K562 (cell line): Measurements from ENCODE around the gene GSTM1. TPM values are rescaled to one million over a fixed set of nuclear protein-coding genes. Genes with fewer than 3 reads are reported as not detected.
A peak's percentile ranks its signal among the peaks of the same experiment; 100 is the strongest.

Experiments
- CEBPB ChIP-seq: fragments of 450-650 bp; IDR thresholded peaks from 2 replicates; pipeline ENCODE4 v1.6.1; 2016; ENCODE audit warnings: missing genetic modification characterization, missing compliant biosample characterization
- EWSR1 ChIP-seq: fragments of 450-650 bp; IDR thresholded peaks from 2 replicates; pipeline ENCODE4 v1.6.1; 2018; ENCODE audit warnings: borderline replicate concordance, mild to moderate bottlenecking, low read depth, moderate library complexity; ENCODE audit not compliant: partially characterized antibody
- FOSL1 ChIP-seq: fragments of 200-800 bp; sonication (Bioruptor generic); conservative IDR thresholded peaks from 2 replicates; pipeline ENCODE4 v1.6.1; 2016; ENCODE audit warnings: missing genetic modification characterization, missing compliant biosample characterization
- FOXA3 ChIP-seq, 2 experiments: fragments of 450-650 bp in 1 of 2; sonication (generic) in 1 of 2; formaldehyde crosslinking; IDR thresholded peaks in 1 of 2; conservative IDR thresholded peaks in 1 of 2; 2 replicates each; pipeline versions ENCODE4 v1.4.0 to v1.8.0; 2020 to 2022; ENCODE audit warnings: mild to moderate bottlenecking in 2 of 2, missing genetic modification reagents in 1 of 2
- JUND ChIP-seq, 2 experiments: IDR thresholded peaks; 2 replicates in 1 of 2; 3 replicates in 1 of 2; pipeline ENCODE4 v1.6.1; 2011; ENCODE audit warnings: borderline replicate concordance in 2 of 2, low read depth in 2 of 2, low read length in 2 of 2, improper control_type of control experiment in 1 of 2, missing biosample characterization in 1 of 2, missing genetic modification characterization in 1 of 2, missing genetic modification reagents in 1 of 2
- LEF1 ChIP-seq: fragments of 450-650 bp; IDR thresholded peaks from 2 replicates; pipeline ENCODE4 v1.6.1; 2016; ENCODE audit warnings: mild to moderate bottlenecking
- MYNN ChIP-seq, 2 experiments: sonication (generic); formaldehyde crosslinking in 1 of 2; IDR thresholded peaks; 2 replicates each; pipeline versions ENCODE4 v1.5.0 to v1.6.1; 2016 to 2020; ENCODE audit warnings: antibody characterized with exemption in 1 of 2, missing genetic modification reagents in 1 of 2
- PHB ChIP-seq: fragments of 250-450 bp; sonication (Bioruptor Pico); IDR thresholded peaks from 2 replicates; pipeline ENCODE4 v1.5.0; 2021
- PHTF2 ChIP-seq: fragments of 250-450 bp; sonication (Bioruptor Pico); IDR thresholded peaks from 2 replicates; pipeline ENCODE4 v1.5.0; 2021; ENCODE audit warnings: mild to moderate bottlenecking
- RBM22 ChIP-seq: fragments of 200-400 bp; formaldehyde crosslinking; IDR thresholded peaks from 2 replicates; pipeline ENCODE4 v1.6.1; 2018; ENCODE audit warnings: low read length, low read depth; ENCODE audit not compliant: poor library complexity, severe bottlenecking
- SPI1 ChIP-seq: IDR thresholded peaks from 2 replicates; pipeline ENCODE4 v1.6.1; 2011; ENCODE audit warnings: low read depth, low read length, control low read depth, borderline replicate concordance
- ZNF561 ChIP-seq: fragments of 450-650 bp; formaldehyde crosslinking; conservative IDR thresholded peaks from 2 replicates; pipeline ENCODE4 v1.4.0; 2020; ENCODE audit warnings: mild to moderate bottlenecking, moderate library complexity
- ZNF766 ChIP-seq: fragments of 200-800 bp; sonication (Bioruptor generic); conservative IDR thresholded peaks from 2 replicates; pipeline ENCODE4 v1.6.1; 2016; ENCODE audit warnings: missing genetic modification characterization, missing compliant biosample characterization
- polyA plus RNA-seq, 8 experiments: library from polyadenylated mRNA; depleted of rRNA in 4 of 8; stranded (reverse) in 5 of 8; unstranded in 3 of 8; fragments of >200 nt; fragmentation: Nextera tagmentation in 2 of 8; fragmentation: Illumina TruSeq in 1 of 8; extraction: Ambion mirVana in 2 of 8; extraction: Trizol in 1 of 8; gene quantifications; 2 replicates each; pipeline versions ENCODE4 v1.2.1 to v1.2.3, GENCODE V29; 2011 to 2014; ENCODE audit warnings: inconsistent platforms in 1 of 8, missing spikeins in 1 of 8
- total RNA-seq, 7 experiments: library from RNA; depleted of rRNA in 6 of 7; stranded (reverse); fragments of >200 nt in 6 of 7; fragmentation: Illumina TruSeq in 2 of 7; extraction: Trizol in 2 of 7; gene quantifications; 2 replicates each; pipeline versions ENCODE4 v1.2.1 to v1.2.3, GENCODE V29; 2011 to 2021; ENCODE audit warnings: low replicate concordance in 1 of 7
- TF ChIP-seq, protein P1 (sequence below), 2 experiments: fragments of 450-650 bp; formaldehyde crosslinking in 1 of 2; IDR thresholded peaks; 2 replicates each; pipeline versions ENCODE4 v1.4.0 to v1.6.1; 2014 to 2020; ENCODE audit warnings: mild to moderate bottlenecking in 2 of 2, borderline replicate concordance in 1 of 2, low read depth in 1 of 2
- TF ChIP-seq, protein P2 (sequence below): fragments of 450-650 bp; formaldehyde crosslinking; IDR thresholded peaks from 2 replicates; pipeline ENCODE4 v1.4.0; 2022; ENCODE audit warnings: missing genetic modification characterization
- TF ChIP-seq, protein P3 (sequence below): fragments of 450-650 bp; IDR thresholded peaks from 2 replicates; pipeline ENCODE4 v1.6.1; 2017; ENCODE audit warnings: antibody characterized with exemption

Gene GSTM1
- total and polyA plus RNA-seq, 9 of the 15 experiments (the other 6 are each of a cell fraction or from before 2014, with no cell fraction given): not detected

- TF ChIP-seq, protein P1, sequence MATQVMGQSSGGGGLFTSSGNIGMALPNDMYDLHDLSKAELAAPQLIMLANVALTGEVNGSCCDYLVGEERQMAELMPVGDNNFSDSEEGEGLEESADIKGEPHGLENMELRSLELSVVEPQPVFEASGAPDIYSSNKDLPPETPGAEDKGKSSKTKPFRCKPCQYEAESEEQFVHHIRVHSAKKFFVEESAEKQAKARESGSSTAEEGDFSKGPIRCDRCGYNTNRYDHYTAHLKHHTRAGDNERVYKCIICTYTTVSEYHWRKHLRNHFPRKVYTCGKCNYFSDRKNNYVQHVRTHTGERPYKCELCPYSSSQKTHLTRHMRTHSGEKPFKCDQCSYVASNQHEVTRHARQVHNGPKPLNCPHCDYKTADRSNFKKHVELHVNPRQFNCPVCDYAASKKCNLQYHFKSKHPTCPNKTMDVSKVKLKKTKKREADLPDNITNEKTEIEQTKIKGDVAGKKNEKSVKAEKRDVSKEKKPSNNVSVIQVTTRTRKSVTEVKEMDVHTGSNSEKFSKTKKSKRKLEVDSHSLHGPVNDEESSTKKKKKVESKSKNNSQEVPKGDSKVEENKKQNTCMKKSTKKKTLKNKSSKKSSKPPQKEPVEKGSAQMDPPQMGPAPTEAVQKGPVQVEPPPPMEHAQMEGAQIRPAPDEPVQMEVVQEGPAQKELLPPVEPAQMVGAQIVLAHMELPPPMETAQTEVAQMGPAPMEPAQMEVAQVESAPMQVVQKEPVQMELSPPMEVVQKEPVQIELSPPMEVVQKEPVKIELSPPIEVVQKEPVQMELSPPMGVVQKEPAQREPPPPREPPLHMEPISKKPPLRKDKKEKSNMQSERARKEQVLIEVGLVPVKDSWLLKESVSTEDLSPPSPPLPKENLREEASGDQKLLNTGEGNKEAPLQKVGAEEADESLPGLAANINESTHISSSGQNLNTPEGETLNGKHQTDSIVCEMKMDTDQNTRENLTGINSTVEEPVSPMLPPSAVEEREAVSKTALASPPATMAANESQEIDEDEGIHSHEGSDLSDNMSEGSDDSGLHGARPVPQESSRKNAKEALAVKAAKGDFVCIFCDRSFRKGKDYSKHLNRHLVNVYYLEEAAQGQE (IDR thresholded peaks at IDR 0.05; ENCODE audit: borderline replicate concordance): peak; percentile 70
- TF ChIP-seq, protein P1 (CRISPR knock-in tag; IDR thresholded peaks at IDR 0.05; ENCODE audit: low read depth): 0 out of 2 replicates have a peak, but pooled peaks have one; percentile 61
- TF ChIP-seq CEBPB (tag) (no peak), FOSL1 (no peak), PHB (no peak), SPI1 (no peak), EWSR1 (no peak), FOXA3 (CRISPR knock-in tag; conservative IDR thresholded peaks at IDR 0.05 in 1 of 2, IDR thresholded peaks at IDR 0.05 in 1 of 2) (no peak), PHTF2 (CRISPR knock-in tag) (no peak), RBM22 (no peak), ZNF561 (CRISPR knock-in tag) (no peak), LEF1 (no peak), MYNN (IDR thresholded peaks at IDR 0.05) (peak; percentile 27; the same call in 1 of the 2 replicates), MYNN (CRISPR knock-in tag; IDR thresholded peaks at IDR 0.05) (no peak), JUND (IDR thresholded peaks at IDR 0.05; ENCODE audit: borderline replicate concordance, low read depth, low read length) (no peak), JUND (tag; IDR thresholded peaks at IDR 0.05; ENCODE audit: borderline replicate concordance, low read depth, low read length) (peak; percentile 47; the same call in 1 of the 3 replicates), ZNF766 (CRISPR knock-in tag) (no peak)
- TF ChIP-seq, protein P2, sequence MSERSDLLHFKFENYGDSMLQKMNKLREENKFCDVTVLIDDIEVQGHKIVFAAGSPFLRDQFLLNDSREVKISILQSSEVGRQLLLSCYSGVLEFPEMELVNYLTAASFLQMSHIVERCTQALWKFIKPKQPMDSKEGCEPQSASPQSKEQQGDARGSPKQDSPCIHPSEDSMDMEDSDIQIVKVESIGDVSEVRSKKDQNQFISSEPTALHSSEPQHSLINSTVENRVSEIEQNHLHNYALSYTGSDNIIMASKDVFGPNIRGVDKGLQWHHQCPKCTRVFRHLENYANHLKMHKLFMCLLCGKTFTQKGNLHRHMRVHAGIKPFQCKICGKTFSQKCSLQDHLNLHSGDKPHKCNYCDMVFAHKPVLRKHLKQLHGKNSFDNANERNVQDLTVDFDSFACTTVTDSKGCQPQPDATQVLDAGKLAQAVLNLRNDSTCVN (CRISPR knock-in tag): no peak
- TF ChIP-seq, protein P3, sequence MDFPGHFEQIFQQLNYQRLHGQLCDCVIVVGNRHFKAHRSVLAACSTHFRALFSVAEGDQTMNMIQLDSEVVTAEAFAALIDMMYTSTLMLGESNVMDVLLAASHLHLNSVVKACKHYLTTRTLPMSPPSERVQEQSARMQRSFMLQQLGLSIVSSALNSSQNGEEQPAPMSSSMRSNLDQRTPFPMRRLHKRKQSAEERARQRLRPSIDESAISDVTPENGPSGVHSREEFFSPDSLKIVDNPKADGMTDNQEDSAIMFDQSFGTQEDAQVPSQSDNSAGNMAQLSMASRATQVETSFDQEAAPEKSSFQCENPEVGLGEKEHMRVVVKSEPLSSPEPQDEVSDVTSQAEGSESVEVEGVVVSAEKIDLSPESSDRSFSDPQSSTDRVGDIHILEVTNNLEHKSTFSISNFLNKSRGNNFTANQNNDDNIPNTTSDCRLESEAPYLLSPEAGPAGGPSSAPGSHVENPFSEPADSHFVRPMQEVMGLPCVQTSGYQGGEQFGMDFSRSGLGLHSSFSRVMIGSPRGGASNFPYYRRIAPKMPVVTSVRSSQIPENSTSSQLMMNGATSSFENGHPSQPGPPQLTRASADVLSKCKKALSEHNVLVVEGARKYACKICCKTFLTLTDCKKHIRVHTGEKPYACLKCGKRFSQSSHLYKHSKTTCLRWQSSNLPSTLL: no peak
These were observed 47.2 kb upstream of the GSTM1 start (continued) for GRCh38 chr1:109640285-109640865.
